Left colon (tissue), 2 donors: ENCODE results near the gene FRMD4A. TPM values are rescaled to one million over a fixed set of nuclear protein-coding genes. Genes with fewer than 3 reads are reported as not detected.

Experiments used
- ATAC-seq: fragments of 200-7000 bp; cut with Tn5 transposase; one replicate; pipeline ENCODE4 v1.9.1; 2020; ENCODE audit warnings: mild to moderate bottlenecking, moderate library complexity
- DNase-seq, 2 donors: peaks; one replicate each; pipeline ENCODE4 v3.0.0-alpha.2; 2020
- intact Hi-C, 2 donors: fragments of 100-400 bp; cut with DNase I in 1 of 2; cut with micrococcal nuclease in 1 of 2; formaldehyde crosslinking; loops; one replicate each; pipeline versions ENCODE4 v1.11.2 to v1.14.0; 2022; cut with DNase I, micrococcal nuclease
- total RNA-seq, 2 donors: library from RNA; stranded (reverse); fragmentation: NEBNext Ultra II Directional; extraction: Animal tissue kit (Norgen Biotek cat#: 25700); gene quantifications; one replicate each; pipeline ENCODE4 v1.2.1, GENCODE V29; 2021
- donor health status: DM: no; HTN: no; CAD: no.
- donor health status: DM: yes; HTN: yes; CAD: no.

Gene FRMD4A
- total RNA-seq, 2 donors from 2014 or later, result 5.1 to 11.2 TPM

DNA sequence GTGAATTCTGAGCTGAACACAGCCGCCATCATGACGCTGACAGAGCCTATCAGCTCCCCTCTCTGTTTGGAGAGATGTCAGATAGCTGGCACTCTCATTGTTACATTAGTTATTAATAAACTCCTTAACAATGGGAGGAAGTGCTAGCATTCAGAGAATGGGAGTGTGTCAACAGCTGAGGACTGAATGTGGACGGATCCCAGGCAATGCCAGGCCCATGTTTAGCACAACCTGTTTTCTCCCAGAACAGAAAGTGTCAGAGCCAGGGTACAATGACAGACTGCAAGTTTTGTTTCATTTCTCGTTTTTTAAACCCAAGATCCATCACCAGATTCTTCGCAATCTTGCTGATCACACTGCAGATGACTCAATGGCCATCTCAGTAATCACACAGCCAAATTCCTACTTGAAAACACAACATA lies 644.4 kb downstream of the FRMD4A start:
- intact Hi-C loops, result no loop called here
- DNase-seq (no peak), ATAC-seq (no peak)

DNA sequence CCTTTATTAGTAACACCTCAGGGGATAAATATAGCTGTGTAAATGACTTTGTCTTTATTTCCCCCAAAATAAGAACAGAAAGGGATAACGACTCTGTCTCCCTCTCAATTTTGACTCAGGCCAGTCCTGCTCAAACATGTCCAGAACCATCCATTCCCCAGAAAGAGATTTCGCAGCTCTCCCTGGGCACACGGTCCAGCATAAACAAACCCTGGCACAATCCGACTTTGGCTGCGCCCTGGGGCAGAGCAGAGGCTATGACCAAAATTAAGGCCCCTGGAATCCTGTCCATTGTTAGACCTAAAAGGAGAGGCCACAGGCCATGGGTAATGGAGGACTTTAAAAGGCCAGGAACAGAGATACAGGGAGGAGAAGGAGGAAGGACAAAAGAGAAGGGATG lies 644.8 kb downstream of the FRMD4A start:
- DNase-seq, result peak in 1 of 2 donors; percentile 42
- no peak for ATAC-seq
- intact Hi-C loops, result no loop called here

DNA sequence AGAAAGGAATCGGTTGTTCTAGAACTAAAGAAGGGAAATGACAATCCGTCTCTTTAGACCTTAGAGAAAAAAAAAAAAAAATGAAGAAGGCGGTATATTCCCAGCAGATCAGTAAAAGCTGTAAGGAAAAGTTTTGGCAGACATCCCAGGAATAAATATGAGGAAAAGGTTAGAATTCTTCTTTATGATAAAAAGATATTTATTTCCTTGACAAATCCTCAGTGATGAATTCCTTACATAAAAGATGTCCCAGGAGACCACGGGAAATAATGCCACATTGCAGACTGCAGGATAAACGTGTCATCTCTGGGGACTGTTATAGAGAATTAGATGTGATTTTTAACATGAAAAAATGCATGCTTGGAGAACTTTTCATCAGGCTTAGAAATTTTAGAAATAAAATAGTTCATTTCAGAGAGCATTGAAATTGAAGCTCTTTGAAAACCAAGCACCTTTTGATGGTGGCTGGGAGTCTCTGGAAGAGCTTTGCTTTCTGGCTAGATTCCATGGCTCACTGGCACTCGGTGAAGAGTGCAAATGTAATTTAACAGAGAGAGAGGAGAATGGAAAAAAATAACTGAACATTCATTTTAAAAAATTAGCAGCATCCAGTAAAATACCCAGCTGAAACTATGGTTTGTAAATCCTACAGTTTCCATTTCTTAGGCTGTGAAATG lies 645.8 kb downstream of the FRMD4A start:
- DNase-seq, result no peak
- no peak for ATAC-seq
- intact Hi-C loops, result no loop called here

DNA sequence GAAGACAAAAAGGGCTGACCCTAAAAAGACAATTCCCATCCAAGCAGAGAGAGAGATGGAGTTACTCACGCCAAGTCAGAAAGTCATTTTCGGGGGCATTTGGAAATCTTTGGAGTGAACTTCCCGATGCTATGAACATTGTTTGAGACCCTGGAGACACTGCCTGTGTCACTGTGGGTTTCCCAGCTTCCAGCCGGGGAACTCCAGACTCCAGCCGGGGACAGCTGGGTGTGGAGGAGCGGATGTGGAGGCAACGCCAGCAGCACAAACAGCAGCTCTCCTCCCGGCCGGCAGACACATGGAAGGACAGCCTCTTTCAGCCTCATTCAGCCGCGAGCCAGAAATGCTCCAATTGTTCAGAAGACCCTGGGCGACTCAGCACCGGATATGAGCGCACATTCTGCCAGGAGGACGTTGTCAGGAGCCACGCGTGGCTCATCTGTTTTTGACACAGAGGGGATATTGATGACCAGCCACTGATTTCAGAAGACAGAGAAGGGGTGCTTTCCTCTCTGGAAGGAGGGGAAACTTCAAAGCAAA lies 646.4 kb downstream of the FRMD4A start:
- DNase-seq (peak; percentile 32 to 36), ATAC-seq (no peak)
- intact Hi-C loops, result no loop called here

GRCh38 chr10:13683017-13683416 lies 647.7 kb downstream of the FRMD4A start:
- ATAC-seq, result no peak
- no peak for DNase-seq
- intact Hi-C loops, result no loop called here

GRCh38 chr10:13681960-13682359 lies 648.8 kb downstream of the FRMD4A start:
- ATAC-seq (no peak), DNase-seq (no peak)
- intact Hi-C loops, result no loop called here

DNA sequence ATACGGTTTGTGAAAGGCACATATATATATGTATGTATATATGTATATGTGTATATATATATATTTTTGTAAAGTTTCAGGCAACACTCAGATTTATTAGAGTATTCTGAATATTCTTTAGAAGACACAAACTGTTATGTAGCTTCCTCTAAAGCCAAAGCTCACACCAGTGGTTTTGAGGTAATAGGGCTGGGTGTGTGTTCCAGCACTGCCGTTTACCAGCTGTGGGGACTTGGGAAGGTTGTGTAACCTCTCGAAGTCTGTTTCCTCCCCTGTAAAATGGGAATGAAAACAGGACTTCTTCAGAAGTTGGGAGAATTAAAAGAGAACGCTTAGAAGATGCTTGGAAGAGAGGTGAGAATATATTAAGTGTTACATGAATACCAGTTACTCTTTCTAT lies 649.2 kb downstream of the FRMD4A start:
- DNase-seq (no peak), ATAC-seq (peak; percentile 55)
- intact Hi-C loops, result no loop called here

- peak; percentile 90 for ATAC-seq
- intact Hi-C loops, result no loop called here
- DNase-seq, result peak in 1 of 2 donors; percentile 41
Measured at GRCh38 chr10:13681095-13681494, 649.6 kb downstream of the FRMD4A start.

- ATAC-seq (no peak), DNase-seq (no peak)
- intact Hi-C loops, result no loop called here
Measured at GRCh38 chr10:13678101-13678843, 652.5 kb downstream of the FRMD4A start.

DNA sequence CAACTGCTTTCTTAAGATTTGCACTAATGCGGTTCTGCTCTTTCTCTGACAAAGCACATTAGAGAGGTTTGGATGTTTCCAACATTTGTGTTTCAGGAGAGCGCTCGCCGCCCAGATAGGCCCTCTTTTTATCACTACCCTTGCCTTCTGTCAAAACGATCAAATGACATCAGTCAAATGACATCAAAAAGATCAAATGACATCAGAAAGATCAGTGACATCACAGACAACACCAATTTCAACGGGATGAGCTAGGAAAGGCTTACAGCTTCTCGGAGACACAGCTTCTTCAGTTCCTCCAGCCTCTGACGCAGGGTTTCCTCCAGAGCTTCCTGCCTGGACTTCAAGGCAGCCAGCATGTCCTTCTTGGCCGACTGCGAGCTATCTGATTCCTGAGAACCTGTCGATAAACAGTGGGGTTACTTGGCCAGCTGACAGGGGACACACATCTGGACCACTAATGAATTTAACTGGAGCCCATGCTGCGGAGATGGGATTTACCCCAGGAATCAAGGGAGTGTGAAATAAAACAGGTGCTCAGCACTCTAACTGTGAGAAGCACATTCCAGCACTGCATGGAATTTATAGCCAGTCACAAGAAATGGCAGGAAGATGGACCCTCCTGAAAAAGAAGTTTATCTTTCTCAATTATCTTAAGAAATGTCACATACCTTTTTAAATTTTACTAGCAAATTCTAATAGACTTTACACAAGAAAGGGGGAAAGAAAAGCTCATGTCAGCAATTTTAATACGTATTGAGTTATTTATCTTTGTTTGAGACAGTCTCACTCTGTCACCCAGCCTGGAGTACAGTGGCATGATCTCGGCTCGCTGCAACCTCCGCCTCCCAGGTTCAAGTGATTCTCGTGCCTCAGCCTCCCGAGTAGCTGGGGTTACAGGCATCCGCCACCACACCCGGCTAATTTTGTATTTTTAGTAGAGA lies 655.8 kb downstream of the FRMD4A start:
- ATAC-seq (no peak), DNase-seq (no peak)
- intact Hi-C loops, result no loop called here

DNA sequence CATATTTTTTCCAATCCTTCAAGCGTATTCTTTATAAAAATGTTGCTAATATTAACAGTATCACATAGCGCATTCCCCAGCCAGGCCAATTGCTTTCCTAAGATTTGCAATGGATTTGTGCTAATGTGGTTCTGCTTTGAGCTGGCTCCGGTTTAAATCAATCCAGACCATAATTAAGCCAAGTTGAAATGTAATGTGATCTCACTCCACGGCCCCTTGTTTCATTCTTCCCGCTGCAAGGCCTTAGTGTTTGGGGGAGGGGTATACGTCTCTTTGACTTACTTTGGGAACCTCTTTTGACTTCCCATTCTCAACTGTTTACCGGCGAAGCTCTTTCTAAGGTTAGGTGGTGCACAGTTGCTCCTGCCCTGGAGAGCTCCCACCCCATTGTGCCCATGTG lies 657.6 kb downstream of the FRMD4A start:
- intact Hi-C loops, result no loop called here
- DNase-seq, result no peak

DNA sequence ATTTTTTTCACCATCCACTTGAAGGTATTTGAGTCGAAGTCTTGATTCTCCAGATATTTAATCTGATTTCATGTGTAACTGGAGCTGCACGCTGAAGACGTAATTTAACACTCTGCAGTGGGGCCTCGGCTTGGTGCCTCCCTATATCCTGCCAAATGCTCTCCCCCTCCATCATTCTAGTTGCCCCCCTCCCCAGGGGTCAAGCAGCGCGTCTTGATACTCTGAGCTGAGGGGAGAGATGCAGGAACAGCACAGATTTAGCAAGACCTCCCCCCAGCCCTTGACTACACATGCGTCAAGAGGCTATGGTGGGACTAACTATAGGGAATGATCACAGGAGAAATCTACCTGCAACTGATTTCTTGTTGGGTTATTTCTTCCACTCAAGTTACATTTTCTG lies 658.2 kb downstream of the FRMD4A start:
- intact Hi-C loops, result no loop called here
- ATAC-seq (no peak), DNase-seq (no peak)

More for the DNA sequence above, 657.6 kb downstream of the FRMD4A start:
- no peak for ATAC-seq

DNA sequence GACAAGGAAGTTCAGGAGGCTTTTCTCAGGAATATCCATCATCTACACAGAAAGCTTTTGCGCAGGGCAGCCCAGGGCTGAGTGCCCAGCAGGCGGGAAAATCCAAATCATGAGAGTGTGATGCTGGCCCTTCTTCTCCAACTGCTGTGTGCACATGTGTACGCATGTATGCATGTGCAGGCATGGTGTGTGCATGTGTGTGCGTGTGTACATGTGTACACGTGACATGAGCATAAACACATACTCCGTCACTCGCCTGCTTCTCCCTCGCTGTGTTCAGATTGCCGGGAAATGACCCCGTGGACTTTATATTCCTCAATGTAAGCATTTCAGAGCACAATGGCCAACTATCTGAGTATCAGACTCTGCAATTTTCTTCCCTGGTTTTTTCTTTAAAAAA lies 658.8 kb downstream of the FRMD4A start:
- no peak for ATAC-seq
- no peak for DNase-seq
- intact Hi-C loops, result no loop called here

- DNase-seq (no peak), ATAC-seq (no peak)
- intact Hi-C loops, result no loop called here
Measured at GRCh38 chr10:13670311-13670710, 660.4 kb downstream of the FRMD4A start.

DNA sequence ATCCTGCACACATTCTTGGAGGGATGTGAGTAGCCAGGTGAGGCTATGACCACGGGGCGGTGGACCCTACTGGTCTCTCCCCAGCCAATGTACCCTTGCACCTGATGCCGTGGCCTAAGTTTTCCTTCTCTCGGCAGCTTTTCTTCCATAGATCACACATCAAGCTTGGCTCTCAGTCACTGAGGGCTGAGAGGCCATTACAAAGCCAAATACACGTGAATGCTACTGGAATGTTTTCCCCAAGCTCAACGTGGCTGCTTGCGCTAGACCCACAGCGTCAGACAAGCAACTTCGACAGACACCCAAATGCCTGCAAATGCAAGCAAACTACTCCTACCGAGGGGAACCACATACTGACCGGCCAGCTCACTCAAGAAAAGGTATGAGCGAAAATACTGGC lies 660.8 kb downstream of the FRMD4A start:
- no peak for DNase-seq
- intact Hi-C loops, result loop anchor here in 1 of 2 donors (10.0 kb wide), 1 partner anchor 105 kb away; no protein-coding TSS in a partner anchor
- no peak for ATAC-seq

DNA sequence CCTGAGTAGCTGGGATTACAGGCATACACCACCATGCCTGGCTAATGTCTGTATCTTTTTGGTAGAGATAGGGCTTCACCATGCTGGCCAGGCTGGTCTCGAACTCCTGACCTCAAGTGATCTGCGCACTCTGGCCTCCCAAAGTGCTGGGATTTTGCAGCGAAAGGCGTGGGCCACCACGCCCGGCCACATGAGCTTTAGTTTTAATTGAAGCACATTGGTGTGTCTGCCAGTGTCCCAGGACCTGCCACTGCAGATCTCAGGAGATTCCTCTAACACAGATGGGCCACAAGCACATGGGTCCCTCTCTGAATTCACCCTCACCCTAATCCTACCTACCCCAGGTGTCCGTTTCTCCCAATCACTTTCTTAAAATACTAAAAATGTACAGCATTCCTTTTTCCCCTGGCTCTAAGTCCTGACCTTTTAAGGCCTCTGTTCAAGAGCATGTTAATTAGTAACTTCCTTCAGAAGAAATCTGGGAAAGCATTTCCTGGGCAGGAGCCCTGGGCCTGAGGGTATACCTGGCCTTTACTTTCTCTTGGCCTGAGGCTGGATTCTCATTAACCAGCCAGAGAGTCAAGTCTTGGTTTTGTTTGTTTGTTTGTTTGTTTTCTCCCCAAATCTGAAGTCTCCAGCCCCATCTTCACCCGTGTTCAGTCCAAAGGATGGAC lies 661.4 kb downstream of the FRMD4A start:
- intact Hi-C loops, result loop anchor here in 1 of 2 donors (10.0 kb wide), 1 partner anchor 105 kb away; no protein-coding TSS in a partner anchor
- ATAC-seq, result peak; percentile 63
- DNase-seq, result no peak

GRCh38 chr10:13668126-13668525 lies 662.6 kb downstream of the FRMD4A start:
- no peak for ATAC-seq
- intact Hi-C loops, result loop anchor here in 1 of 2 donors (10.0 kb wide), 1 partner anchor 107 kb away; no protein-coding TSS in a partner anchor

GRCh38 chr10:13665516-13666262 lies 665.0 kb downstream of the FRMD4A start:
- no peak for DNase-seq
- intact Hi-C loops, result loop anchor here in 1 of 2 donors (10.0 kb wide), 1 partner anchor 109 kb away; no protein-coding TSS in a partner anchor
- ATAC-seq, result no peak

More at GRCh38 chr10:13668126-13668525, 662.6 kb downstream of the FRMD4A start:
- no peak for DNase-seq
